SKM-1 (cell line): Measurements from ENCODE around the gene CBFB.
"Not testable (repeated sequence)": the region's sequence is repeated elsewhere in the genome, so short reads cannot be mapped to it uniquely, and the experiment has no call there.

Experiments used
- DNase-seq: peaks from one replicate; lab custom pipeline; 2025; ENCODE audit not compliant: unreplicated experiment; lab: John Stamatoyannopoulos, UW

CBFB gene

GRCh38 chr16:67122799-67123198 is 93.8 kb downstream of the CBFB start:
- DNase-seq: not testable (repeated sequence)

- no peak for DNase-seq
Observed at GRCh38 chr16:67128417-67128816, 99.5 kb downstream of the CBFB start.

- no peak for DNase-seq
Observed at GRCh38 chr16:67128887-67129286, 99.9 kb downstream of the CBFB start.

GRCh38 chr16:67129422-67129821 is 100.5 kb downstream of the CBFB start:
- no peak for DNase-seq

- DNase-seq: no peak
Observed at GRCh38 chr16:67137605-67138004, 108.7 kb downstream of the CBFB start.

GRCh38 chr16:67141391-67141790 is 112.4 kb downstream of the CBFB start:
- no peak for DNase-seq

GRCh38 chr16:67142342-67142741 is 113.4 kb downstream of the CBFB start:
- no peak for DNase-seq

GRCh38 chr16:67144943-67145342 is 116.0 kb downstream of the CBFB start:
- DNase-seq: no peak

- DNase-seq: no peak
Observed at GRCh38 chr16:67145746-67146145, 116.8 kb downstream of the CBFB start.

- DNase-seq: no peak
Observed at GRCh38 chr16:67146523-67147357, 117.8 kb downstream of the CBFB start.

GRCh38 chr16:67147437-67148140 is 118.6 kb downstream of the CBFB start:
- no peak for DNase-seq

- DNase-seq: no peak
Observed at GRCh38 chr16:67148221-67148620, 119.3 kb downstream of the CBFB start.

- DNase-seq: no peak
Observed at GRCh38 chr16:67148656-67149275, 119.8 kb downstream of the CBFB start.

GRCh38 chr16:67149276-67150046 is 120.5 kb downstream of the CBFB start:
- DNase-seq: no peak

GRCh38 chr16:67150047-67150832 is 121.3 kb downstream of the CBFB start:
- no peak for DNase-seq
